HepG2 (cell line): ENCODE results near the gene BSN. TPM values are rescaled to one million over a fixed set of nuclear protein-coding genes. Genes with fewer than 3 reads are reported as not detected.

Experiments
- ARHGAP35 ChIP-seq: sonication (generic); formaldehyde crosslinking; IDR thresholded peaks from 2 replicates; pipeline ENCODE4 v1.9.0; 2022; ENCODE audit warnings: mild to moderate bottlenecking, inconsistent platforms, moderate library complexity, missing genetic modification reagents, borderline replicate concordance
- ATRX ChIP-seq: sonication (generic); formaldehyde crosslinking; IDR thresholded peaks from 2 replicates; pipeline ENCODE4 v1.4.0; 2020; ENCODE audit warnings: missing genetic modification reagents, borderline replicate concordance
- E2F2 ChIP-seq: sonication (generic); formaldehyde crosslinking; IDR thresholded peaks from 2 replicates; pipeline ENCODE4 v1.4.0; 2020; ENCODE audit warnings: missing genetic modification reagents, borderline replicate concordance
- GLI4 ChIP-seq: sonication (generic); formaldehyde crosslinking; IDR thresholded peaks from 2 replicates; pipeline ENCODE4 v1.5.1; 2020; ENCODE audit warnings: missing genetic modification reagents, mild to moderate bottlenecking, moderate library complexity, borderline replicate concordance
- HDAC6 ChIP-seq: fragments of 200-600 bp; sonication (generic); IDR thresholded peaks from 2 replicates; pipeline ENCODE4 v1.7.0; 2017; ENCODE audit warnings: mild to moderate bottlenecking, antibody characterized with exemption, low read length, low read depth
- HIVEP1 ChIP-seq: sonication (generic); formaldehyde crosslinking; IDR thresholded peaks from 2 replicates; pipeline ENCODE4 v1.4.0; 2020; ENCODE audit warnings: mild to moderate bottlenecking, missing genetic modification reagents
- KAT8 ChIP-seq: IDR thresholded peaks from 2 replicates; pipeline ENCODE4 v1.6.1; 2016; ENCODE audit warnings: missing genetic modification reagents, missing compliant biosample characterization
- KMT2A ChIP-seq: sonication (generic); formaldehyde crosslinking; IDR thresholded peaks from 2 replicates; pipeline ENCODE4 v1.4.0; 2020; ENCODE audit warnings: missing genetic modification reagents
- NBN ChIP-seq: fragments of 450-650 bp; conservative IDR thresholded peaks from 2 replicates; pipeline ENCODE4 v1.6.1; 2017
- SIX4 ChIP-seq: sonication (generic); formaldehyde crosslinking; IDR thresholded peaks from 2 replicates; pipeline ENCODE4 v1.4.0; 2020; ENCODE audit warnings: missing genetic modification reagents
- SP2 ChIP-seq: sonication (generic); formaldehyde crosslinking; IDR thresholded peaks from 2 replicates; pipeline ENCODE4 v1.5.1; 2020; ENCODE audit warnings: mild to moderate bottlenecking, missing genetic modification reagents
- ZNF598 ChIP-seq: sonication (generic); formaldehyde crosslinking; IDR thresholded peaks from 2 replicates; pipeline ENCODE4 v1.5.1; 2020; ENCODE audit warnings: mild to moderate bottlenecking, missing genetic modification reagents, borderline replicate concordance
- ZNF749 ChIP-seq: sonication (generic); formaldehyde crosslinking; IDR thresholded peaks from 2 replicates; pipeline ENCODE4 v1.8.0; 2022; ENCODE audit warnings: mild to moderate bottlenecking, missing genetic modification reagents, moderate library complexity, borderline replicate concordance
- ZNF782 ChIP-seq: sonication (generic); formaldehyde crosslinking; IDR thresholded peaks from 2 replicates; pipeline ENCODE4 v1.4.0; 2020; ENCODE audit warnings: missing genetic modification reagents, mild to moderate bottlenecking, borderline replicate concordance
- ZSCAN25 ChIP-seq: sonication (generic); formaldehyde crosslinking; IDR thresholded peaks from 2 replicates; pipeline ENCODE4 v1.8.0; 2022; ENCODE audit warnings: mild to moderate bottlenecking, missing genetic modification reagents
- polyA plus RNA-seq, 8 experiments: library from polyadenylated mRNA; depleted of rRNA in 3 of 8; stranded (reverse) in 7 of 8; unstranded in 1 of 8; fragments of >200 nt; fragmentation: Illumina TruSeq in 4 of 8; extraction: Trizol in 4 of 8; gene quantifications; 2 replicates each; pipeline versions ENCODE4 v1.2.1 to v1.2.3, GENCODE V29; 2011 to 2016; ENCODE audit warnings: low read depth in 4 of 8, missing spikeins in 1 of 8, mixed read lengths in 1 of 8; ENCODE audit not compliant: insufficient read depth in 1 of 8
- total RNA-seq, 5 experiments: library from RNA; depleted of rRNA; stranded (reverse); fragments of >200 nt; fragmentation: Illumina TruSeq; extraction: Trizol; gene quantifications; 2 replicates each; pipeline ENCODE4 v1.2.3, GENCODE V29; 2016; ENCODE audit warnings: low read depth in 1 of 5
- TF ChIP-seq, protein P1 (sequence below): sonication (generic); formaldehyde crosslinking; IDR thresholded peaks from 2 replicates; pipeline ENCODE4 v1.5.0; 2020; ENCODE audit warnings: missing genetic modification reagents
- TF ChIP-seq, protein P2 (sequence below): sonication (generic); formaldehyde crosslinking; IDR thresholded peaks from 2 replicates; pipeline ENCODE4 v1.4.0; 2020; ENCODE audit warnings: missing genetic modification reagents
- TF ChIP-seq, protein P3 (sequence below): sonication (generic); formaldehyde crosslinking; IDR thresholded peaks from 2 replicates; pipeline ENCODE4 v1.4.0; 2020; ENCODE audit warnings: missing genetic modification reagents, borderline replicate concordance
- TF ChIP-seq, protein P4 (sequence below): sonication (generic); formaldehyde crosslinking; IDR thresholded peaks from 2 replicates; pipeline ENCODE4 v1.4.0; 2020; ENCODE audit warnings: mild to moderate bottlenecking, missing genetic modification reagents, borderline replicate concordance

The BSN gene
- total and polyA plus RNA-seq, 2 of the 13 experiments (the other 11 are each of a cell fraction or from before 2014, with no cell fraction given) = 0.42 to 0.86 TPM

- TF ChIP-seq, protein P1, sequence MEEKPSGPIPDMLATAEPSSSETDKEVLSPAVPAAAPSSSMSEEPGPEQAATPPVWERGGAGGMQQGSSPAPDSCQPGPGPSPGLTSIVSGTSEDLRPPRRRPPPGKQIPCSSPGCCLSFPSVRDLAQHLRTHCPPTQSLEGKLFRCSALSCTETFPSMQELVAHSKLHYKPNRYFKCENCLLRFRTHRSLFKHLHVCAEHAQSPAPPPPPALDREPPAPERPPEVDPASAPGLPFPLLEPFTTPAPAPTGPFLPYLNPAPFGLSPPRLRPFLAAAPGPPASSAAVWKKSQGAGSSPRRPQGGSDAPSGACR = no peak; the same call in 1 of the 2 replicates
- TF ChIP-seq NBN (no peak), ATRX (CRISPR knock-in tag) (no peak), ZNF598 (CRISPR knock-in tag) (no peak), E2F2 (no peak), KAT8 (CRISPR knock-in tag) (no peak), ZNF782 (CRISPR knock-in tag) (0 out of 2 replicates have a peak, but pooled peaks have one; percentile 12), GLI4 (CRISPR knock-in tag) (no peak; the same call in none of the 2 replicates), ZNF749 (0 out of 2 replicates have a peak, but pooled peaks have one; percentile 5), ZSCAN25 (CRISPR knock-in tag) (no peak), SP2 (CRISPR knock-in tag) (no peak), ARHGAP35 (CRISPR knock-in tag) (no peak), SIX4 (no peak), HIVEP1 (CRISPR knock-in tag) (no peak), KMT2A (CRISPR knock-in tag) (no peak), HDAC6 (no peak)
- TF ChIP-seq, protein P2, sequence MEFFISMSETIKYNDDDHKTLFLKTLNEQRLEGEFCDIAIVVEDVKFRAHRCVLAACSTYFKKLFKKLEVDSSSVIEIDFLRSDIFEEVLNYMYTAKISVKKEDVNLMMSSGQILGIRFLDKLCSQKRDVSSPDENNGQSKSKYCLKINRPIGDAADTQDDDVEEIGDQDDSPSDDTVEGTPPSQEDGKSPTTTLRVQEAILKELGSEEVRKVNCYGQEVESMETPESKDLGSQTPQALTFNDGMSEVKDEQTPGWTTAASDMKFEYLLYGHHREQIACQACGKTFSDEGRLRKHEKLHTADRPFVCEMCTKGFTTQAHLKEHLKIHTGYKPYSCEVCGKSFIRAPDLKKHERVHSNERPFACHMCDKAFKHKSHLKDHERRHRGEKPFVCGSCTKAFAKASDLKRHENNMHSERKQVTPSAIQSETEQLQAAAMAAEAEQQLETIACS = peak; percentile 72; the same call in 1 of the 2 replicates
- TF ChIP-seq, protein P3, sequence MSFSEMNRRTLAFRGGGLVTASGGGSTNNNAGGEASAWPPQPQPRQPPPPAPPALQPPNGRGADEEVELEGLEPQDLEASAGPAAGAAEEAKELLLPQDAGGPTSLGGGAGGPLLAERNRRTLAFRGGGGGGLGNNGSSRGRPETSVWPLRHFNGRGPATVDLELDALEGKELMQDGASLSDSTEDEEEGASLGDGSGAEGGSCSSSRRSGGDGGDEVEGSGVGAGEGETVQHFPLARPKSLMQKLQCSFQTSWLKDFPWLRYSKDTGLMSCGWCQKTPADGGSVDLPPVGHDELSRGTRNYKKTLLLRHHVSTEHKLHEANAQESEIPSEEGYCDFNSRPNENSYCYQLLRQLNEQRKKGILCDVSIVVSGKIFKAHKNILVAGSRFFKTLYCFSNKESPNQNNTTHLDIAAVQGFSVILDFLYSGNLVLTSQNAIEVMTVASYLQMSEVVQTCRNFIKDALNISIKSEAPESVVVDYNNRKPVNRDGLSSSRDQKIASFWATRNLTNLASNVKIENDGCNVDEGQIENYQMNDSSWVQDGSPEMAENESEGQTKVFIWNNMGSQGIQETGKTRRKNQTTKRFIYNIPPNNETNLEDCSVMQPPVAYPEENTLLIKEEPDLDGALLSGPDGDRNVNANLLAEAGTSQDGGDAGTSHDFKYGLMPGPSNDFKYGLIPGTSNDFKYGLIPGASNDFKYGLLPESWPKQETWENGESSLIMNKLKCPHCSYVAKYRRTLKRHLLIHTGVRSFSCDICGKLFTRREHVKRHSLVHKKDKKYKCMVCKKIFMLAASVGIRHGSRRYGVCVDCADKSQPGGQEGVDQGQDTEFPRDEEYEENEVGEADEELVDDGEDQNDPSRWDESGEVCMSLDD = no peak
- TF ChIP-seq, protein P4, sequence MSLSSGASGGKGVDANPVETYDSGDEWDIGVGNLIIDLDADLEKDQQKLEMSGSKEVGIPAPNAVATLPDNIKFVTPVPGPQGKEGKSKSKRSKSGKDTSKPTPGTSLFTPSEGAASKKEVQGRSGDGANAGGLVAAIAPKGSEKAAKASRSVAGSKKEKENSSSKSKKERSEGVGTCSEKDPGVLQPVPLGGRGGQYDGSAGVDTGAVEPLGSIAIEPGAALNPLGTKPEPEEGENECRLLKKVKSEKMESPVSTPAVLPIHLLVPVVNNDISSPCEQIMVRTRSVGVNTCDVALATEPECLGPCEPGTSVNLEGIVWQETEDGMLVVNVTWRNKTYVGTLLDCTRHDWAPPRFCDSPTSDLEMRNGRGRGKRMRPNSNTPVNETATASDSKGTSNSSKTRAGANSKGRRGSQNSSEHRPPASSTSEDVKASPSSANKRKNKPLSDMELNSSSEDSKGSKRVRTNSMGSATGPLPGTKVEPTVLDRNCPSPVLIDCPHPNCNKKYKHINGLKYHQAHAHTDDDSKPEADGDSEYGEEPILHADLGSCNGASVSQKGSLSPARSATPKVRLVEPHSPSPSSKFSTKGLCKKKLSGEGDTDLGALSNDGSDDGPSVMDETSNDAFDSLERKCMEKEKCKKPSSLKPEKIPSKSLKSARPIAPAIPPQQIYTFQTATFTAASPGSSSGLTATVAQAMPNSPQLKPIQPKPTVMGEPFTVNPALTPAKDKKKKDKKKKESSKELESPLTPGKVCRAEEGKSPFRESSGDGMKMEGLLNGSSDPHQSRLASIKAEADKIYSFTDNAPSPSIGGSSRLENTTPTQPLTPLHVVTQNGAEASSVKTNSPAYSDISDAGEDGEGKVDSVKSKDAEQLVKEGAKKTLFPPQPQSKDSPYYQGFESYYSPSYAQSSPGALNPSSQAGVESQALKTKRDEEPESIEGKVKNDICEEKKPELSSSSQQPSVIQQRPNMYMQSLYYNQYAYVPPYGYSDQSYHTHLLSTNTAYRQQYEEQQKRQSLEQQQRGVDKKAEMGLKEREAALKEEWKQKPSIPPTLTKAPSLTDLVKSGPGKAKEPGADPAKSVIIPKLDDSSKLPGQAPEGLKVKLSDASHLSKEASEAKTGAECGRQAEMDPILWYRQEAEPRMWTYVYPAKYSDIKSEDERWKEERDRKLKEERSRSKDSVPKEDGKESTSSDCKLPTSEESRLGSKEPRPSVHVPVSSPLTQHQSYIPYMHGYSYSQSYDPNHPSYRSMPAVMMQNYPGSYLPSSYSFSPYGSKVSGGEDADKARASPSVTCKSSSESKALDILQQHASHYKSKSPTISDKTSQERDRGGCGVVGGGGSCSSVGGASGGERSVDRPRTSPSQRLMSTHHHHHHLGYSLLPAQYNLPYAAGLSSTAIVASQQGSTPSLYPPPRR = no peak
Observed at GRCh38 chr3:49674497-49674983, 120.3 kb downstream of the BSN start (continued).
